ENCODE measurements around the gene BTBD1. TPM values are rescaled to one million over a fixed set of nuclear protein-coding genes. Genes with fewer than 3 reads are reported as not detected.

BTBD1 gene
- total RNA-seq, 2 donors from 2014 or later: 37.6 to 45.3 TPM

DNA sequence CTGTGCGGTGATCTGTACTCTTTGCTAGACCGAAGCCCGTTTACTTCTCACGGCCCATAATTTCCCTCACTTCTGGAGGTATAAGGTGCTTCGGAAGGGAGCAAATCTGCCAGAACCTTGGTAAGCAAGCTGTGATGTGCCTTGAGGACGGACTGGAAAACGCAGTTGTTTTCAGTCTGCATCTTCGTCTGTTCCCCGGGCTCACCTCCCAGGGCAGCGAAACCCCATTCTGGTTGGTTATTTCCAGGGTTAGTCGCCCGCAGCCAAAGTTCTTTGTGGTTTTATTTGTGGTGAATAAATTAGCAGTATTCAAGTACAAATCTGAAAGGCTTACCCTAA, 80.6 kb downstream of the BTBD1 start:
- H3K27ac Mint-ChIP-seq: peak overlapping the region; percentile 86
- DNase-seq (peak in 1 of 3 donors; percentile 19), ATAC-seq (peak; percentile 51)
- H3K4me3 Mint-ChIP-seq: peak overlapping the region; percentile 93
- H3K9me3 ChIP-seq (ENCODE audit: control insufficient read depth, low read length, poor library complexity, severe bottlenecking): no peaks in the 10 kb centered on the region
- peaks cover 16% of the 10 kb centered on the region for H3K4me1 Mint-ChIP-seq
- peaks cover 2% of the 10 kb centered on the region for H3K36me3 Mint-ChIP-seq (ENCODE audit: low read depth)
- no peaks in the 10 kb centered on the region for H3K27me3 Mint-ChIP-seq

- peak; percentile 93 for ATAC-seq
- H3K9me3 ChIP-seq (ENCODE audit: control insufficient read depth, low read length, poor library complexity, severe bottlenecking): no peaks in the 10 kb centered on the region
- H3K27me3 Mint-ChIP-seq: no peaks in the 10 kb centered on the region
- peak within 1 kb of the TSS; percentile 93 for H3K4me3 Mint-ChIP-seq
- peak within 1 kb of the TSS; percentile 86 for H3K27ac Mint-ChIP-seq
- peaks cover 2% of the 10 kb centered on the region for H3K36me3 Mint-ChIP-seq (ENCODE audit: low read depth)
- peaks cover 16% of the 10 kb centered on the region for H3K4me1 Mint-ChIP-seq
- peak; percentile 75 to 83 (median 82) for DNase-seq
These were observed 81.2 kb downstream of the BTBD1 start, which contains the start of gene RAMAC for GRCh38 chr15:82985688-82986441. Gene RAMAC (plus strand): TSS chr15:82986210. CDS start chr15:82989019, 2,809 bp downstream.

DNA sequence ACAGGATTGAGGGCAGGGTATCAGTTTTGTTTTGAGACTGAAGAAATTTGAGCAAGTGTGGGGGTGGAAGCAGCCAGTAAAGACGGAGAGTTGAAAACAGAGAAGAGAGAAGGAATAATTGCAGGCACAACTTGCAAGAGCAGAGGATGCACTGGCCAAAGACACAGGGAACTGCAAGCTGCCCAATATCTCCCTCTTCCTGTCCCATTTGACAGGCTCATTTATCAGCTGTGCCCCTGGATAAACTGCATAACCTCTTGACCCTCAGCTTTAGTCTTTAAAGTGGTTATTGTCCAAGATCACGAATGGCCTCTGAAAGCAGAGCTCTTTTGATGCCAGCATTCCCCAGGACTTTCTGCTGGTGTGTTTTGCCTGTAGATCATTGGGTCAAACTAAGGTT, 86.1 kb downstream of the BTBD1 start:
- H3K27me3 Mint-ChIP-seq: no peaks in the 10 kb centered on the region
- H3K36me3 Mint-ChIP-seq (ENCODE audit: low read depth): peaks cover 2% of the 10 kb centered on the region
- no peak overlapping the region for H3K27ac Mint-ChIP-seq
- DNase-seq (no peak), ATAC-seq (no peak)
- H3K4me1 Mint-ChIP-seq: peaks cover 12% of the 10 kb centered on the region
- H3K9me3 ChIP-seq (ENCODE audit: control insufficient read depth, low read length, poor library complexity, severe bottlenecking): no peaks in the 10 kb centered on the region
- H3K4me3 Mint-ChIP-seq: no peak overlapping the region

DNA sequence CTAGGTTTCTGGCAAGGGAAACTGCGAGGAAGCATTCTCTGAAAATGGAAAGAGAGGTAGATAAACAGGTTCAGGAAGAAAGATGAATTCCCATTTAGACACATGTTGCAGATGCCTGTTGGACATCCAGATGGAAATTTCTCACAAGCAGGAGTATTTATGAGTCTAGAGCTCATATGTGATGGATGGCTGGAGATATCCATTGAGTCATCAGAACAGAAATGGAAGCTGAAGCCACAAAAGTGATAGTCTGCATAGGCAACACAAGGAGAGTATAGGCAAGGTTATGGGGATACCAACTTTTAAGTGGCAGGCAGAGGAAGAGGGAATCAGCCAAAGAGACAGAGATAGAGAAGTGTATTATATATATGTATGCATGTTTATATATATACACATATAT, 87.3 kb downstream of the BTBD1 start:
- no peak for DNase-seq
- ATAC-seq: no peak
- Mint-ChIP-seq H3K4me3 (no peak overlapping the region), H3K4me1 (peaks cover 2% of the 10 kb centered on the region), H3K27me3 (no peaks in the 10 kb centered on the region), H3K27ac (no peak overlapping the region), H3K36me3 (ENCODE audit: low read depth) (no peaks in the 10 kb centered on the region)
- no peaks in the 10 kb centered on the region for H3K9me3 ChIP-seq (ENCODE audit: control insufficient read depth, low read length, poor library complexity, severe bottlenecking)

DNA sequence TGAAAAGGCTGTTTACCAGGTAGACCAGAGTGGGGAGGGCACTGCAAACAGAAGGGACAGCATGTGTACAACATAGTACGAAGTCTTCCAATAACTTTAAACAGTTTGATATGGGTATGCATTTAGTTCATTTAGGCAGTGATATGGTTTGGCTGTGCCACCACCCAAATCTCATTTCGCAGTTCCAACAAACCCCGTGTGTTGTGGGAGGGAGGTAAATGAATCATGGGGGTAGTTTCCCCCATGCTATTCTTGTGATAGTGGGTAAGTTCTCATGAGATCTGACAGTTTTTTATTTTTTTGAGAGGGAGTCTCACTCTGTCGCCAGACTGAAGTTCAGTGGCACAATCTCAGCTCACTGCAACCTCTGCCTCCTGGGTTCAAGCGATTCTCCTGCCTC, 88.6 kb downstream of the BTBD1 start:
- DNase-seq: no peak
- Mint-ChIP-seq H3K27ac (no peak overlapping the region), H3K36me3 (ENCODE audit: low read depth) (no peaks in the 10 kb centered on the region), H3K27me3 (no peaks in the 10 kb centered on the region), H3K4me1 (no peaks in the 10 kb centered on the region), H3K4me3 (no peak overlapping the region)
- H3K9me3 ChIP-seq (ENCODE audit: control insufficient read depth, low read length, poor library complexity, severe bottlenecking): no peaks in the 10 kb centered on the region
- ATAC-seq: no peak

DNA sequence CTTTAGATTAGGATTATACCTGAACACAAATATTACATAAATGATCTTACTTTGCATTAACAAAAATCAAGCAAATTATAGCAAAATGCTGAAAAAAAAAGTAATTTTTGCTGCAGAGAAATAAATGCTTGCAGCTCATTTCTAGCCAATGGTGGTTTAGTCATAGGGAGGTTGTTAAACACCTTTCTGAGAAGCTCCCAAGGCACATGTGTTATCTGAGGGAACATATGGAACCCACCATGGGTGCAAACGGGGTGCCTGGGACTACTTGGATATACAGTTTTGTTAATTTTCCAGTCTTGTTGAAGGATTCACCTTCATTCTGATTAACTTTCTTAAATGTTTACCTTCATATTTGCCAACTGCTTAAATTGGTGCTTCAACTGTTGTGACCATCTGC, 90.0 kb downstream of the BTBD1 start:
- no peak for ATAC-seq
- Mint-ChIP-seq H3K27me3 (no peaks in the 10 kb centered on the region), H3K27ac (no peak overlapping the region)

GRCh38 chr15:82972990-82973389, 94.1 kb downstream of the BTBD1 start:
- no peak for ATAC-seq
- Mint-ChIP-seq H3K4me3 (no peak overlapping the region), H3K27ac (no peak overlapping the region), H3K4me1 (peaks cover 3% of the 10 kb centered on the region), H3K36me3 (ENCODE audit: low read depth) (no peaks in the 10 kb centered on the region), H3K27me3 (no peaks in the 10 kb centered on the region)
- DNase-seq: no peak
- H3K9me3 ChIP-seq (ENCODE audit: control insufficient read depth, low read length, poor library complexity, severe bottlenecking): no peaks in the 10 kb centered on the region

More for the DNA sequence above, 90.0 kb downstream of the BTBD1 start:
- Mint-ChIP-seq H3K4me1 (no peaks in the 10 kb centered on the region), H3K4me3 (no peak overlapping the region), H3K36me3 (ENCODE audit: low read depth) (no peaks in the 10 kb centered on the region)
- H3K9me3 ChIP-seq (ENCODE audit: control insufficient read depth, low read length, poor library complexity, severe bottlenecking): no peaks in the 10 kb centered on the region
- no peak for DNase-seq

- no peak for ATAC-seq
- Mint-ChIP-seq H3K27ac (no peak overlapping the region), H3K27me3 (no peaks in the 10 kb centered on the region), H3K36me3 (ENCODE audit: low read depth) (no peaks in the 10 kb centered on the region), H3K4me1 (peaks cover 5% of the 10 kb centered on the region), H3K4me3 (no peak overlapping the region)
- H3K9me3 ChIP-seq (ENCODE audit: control insufficient read depth, low read length, poor library complexity, severe bottlenecking): no peaks in the 10 kb centered on the region
- DNase-seq: no peak
These were observed 95.7 kb downstream of the BTBD1 start for GRCh38 chr15:82971218-82971984.

DNA sequence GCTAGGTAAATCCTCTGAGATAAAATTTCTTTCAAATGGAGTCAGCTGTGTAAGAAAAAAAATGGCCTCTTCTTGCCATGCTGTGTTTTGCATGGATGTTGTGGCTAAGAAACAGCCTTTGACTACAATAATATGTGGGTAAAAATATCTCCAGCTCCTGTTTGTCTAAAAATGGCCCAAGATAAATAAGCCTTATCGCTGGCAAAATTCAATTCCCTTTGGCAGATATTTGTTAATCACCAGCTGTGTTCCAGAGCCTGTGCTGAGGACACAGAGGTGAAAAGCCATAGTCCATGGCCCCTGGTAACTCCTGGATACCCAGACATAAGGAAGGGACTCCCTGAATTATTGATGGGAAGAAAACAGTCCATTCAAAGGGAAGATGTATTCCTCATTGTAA, 96.4 kb downstream of the BTBD1 start:
- Mint-ChIP-seq H3K4me1 (peaks cover 5% of the 10 kb centered on the region), H3K4me3 (no peak overlapping the region), H3K27ac (no peak overlapping the region), H3K27me3 (no peaks in the 10 kb centered on the region), H3K36me3 (ENCODE audit: low read depth) (no peaks in the 10 kb centered on the region)
- no peak for DNase-seq
- no peaks in the 10 kb centered on the region for H3K9me3 ChIP-seq (ENCODE audit: control insufficient read depth, low read length, poor library complexity, severe bottlenecking)
- ATAC-seq: no peak

DNA sequence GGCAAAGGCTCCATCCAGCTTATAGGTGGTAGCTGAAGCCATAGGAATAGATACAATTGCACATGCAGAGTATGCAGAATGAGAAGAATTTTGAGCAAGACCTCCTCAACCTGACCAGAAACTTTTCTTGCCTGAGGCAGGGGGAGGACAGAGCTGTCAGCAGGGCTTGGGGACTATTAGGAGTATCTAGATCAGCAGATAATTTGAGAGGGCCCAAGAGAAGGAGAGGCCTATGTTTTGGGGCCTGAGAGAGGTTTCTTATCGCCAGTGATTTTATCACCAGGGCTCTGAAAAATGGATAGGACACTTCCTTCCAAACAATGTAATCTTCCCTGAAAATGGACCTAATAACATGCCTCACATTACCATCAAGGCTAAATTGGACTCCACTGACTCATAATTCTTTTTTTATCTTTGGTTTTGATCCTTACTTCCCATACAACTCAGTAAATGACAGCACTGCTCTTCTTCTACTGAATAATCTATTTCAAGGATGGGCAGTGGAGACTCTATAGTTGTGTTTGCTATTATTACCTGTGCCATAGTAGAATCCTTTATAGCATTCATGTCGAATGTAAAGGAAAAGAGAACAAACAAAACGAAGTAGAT, 96.9 kb downstream of the BTBD1 start:
- no peaks in the 10 kb centered on the region for H3K9me3 ChIP-seq (ENCODE audit: control insufficient read depth, low read length, poor library complexity, severe bottlenecking)
- no peaks in the 10 kb centered on the region for H3K27me3 Mint-ChIP-seq
- peaks cover 5% of the 10 kb centered on the region for H3K4me1 Mint-ChIP-seq
- ATAC-seq (no peak), DNase-seq (no peak)
- H3K27ac Mint-ChIP-seq: no peak overlapping the region
- H3K36me3 Mint-ChIP-seq (ENCODE audit: low read depth): no peaks in the 10 kb centered on the region
- H3K4me3 Mint-ChIP-seq: no peak overlapping the region

DNA sequence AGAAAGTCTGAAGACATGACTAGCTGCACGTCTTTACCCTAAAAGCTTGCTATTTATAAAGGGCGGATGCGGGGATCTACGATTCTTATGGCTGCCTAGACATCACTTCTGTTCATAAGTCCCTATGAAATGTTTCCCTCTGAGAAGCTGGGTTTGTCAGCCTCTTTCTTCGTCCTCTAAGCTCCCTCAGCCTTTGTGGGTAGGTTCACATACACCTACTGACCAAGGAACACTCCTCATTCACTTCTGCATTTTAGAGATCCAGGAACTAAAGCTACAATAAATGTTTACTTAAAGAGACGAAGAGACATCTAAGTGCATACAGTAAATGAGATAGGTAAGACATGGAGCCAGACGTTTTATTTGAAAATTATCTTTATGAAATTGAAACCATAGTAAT, 97.7 kb downstream of the BTBD1 start:
- no peak overlapping the region for H3K27ac Mint-ChIP-seq
- H3K27me3 Mint-ChIP-seq: no peaks in the 10 kb centered on the region
- H3K4me1 Mint-ChIP-seq: peaks cover 5% of the 10 kb centered on the region
- DNase-seq (no peak), ATAC-seq (no peak)
- H3K36me3 Mint-ChIP-seq (ENCODE audit: low read depth): no peaks in the 10 kb centered on the region
- H3K9me3 ChIP-seq (ENCODE audit: control insufficient read depth, low read length, poor library complexity, severe bottlenecking): no peaks in the 10 kb centered on the region
- no peak overlapping the region for H3K4me3 Mint-ChIP-seq

DNA sequence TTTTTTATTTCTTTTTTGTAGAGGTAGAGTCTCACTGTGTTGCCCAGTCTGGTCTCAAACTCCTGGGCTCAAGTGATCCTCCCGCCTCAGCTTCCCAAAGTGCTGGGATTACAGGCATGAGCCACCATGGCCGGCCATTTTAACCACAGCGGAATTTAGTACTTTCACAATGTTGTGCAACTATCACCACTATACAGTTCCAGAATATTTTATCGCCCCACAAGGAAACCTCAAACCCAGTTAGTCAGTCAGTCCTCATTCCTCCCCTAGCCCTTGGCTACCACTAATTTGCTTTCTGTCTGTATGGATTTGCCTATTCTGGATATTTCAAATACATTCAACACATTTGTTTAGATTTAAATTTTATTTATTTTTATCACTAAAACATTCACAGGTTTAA, 99.0 kb downstream of the BTBD1 start:
- Mint-ChIP-seq H3K4me1 (peaks cover 5% of the 10 kb centered on the region), H3K4me3 (no peak overlapping the region), H3K27me3 (no peaks in the 10 kb centered on the region), H3K27ac (no peak overlapping the region), H3K36me3 (ENCODE audit: low read depth) (no peaks in the 10 kb centered on the region)
- ATAC-seq: no peak
- no peak for DNase-seq
- no peaks in the 10 kb centered on the region for H3K9me3 ChIP-seq (ENCODE audit: control insufficient read depth, low read length, poor library complexity, severe bottlenecking)

DNA sequence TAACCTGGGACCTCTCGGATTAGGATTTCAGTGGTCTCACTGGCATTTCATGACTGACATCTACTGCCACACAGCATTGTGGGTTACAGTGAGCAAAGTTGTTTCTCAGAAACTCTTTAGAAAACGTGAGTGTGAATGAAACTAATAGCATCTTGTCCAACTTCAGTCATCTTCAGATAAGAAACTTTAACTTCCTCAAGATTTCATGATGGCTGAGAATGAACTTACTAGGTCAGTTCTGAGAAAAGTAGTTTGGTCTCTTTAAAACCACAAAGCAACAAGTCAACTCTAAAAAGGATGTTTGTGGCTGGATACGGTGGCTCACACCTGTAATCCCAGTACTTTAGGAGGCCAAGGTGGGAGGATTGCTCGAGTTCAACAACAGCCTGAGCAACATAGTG, 100.4 kb downstream of the BTBD1 start:
- H3K9me3 ChIP-seq (ENCODE audit: control insufficient read depth, low read length, poor library complexity, severe bottlenecking): no peaks in the 10 kb centered on the region
- H3K36me3 Mint-ChIP-seq (ENCODE audit: low read depth): no peaks in the 10 kb centered on the region
- ATAC-seq (no peak), DNase-seq (no peak)
- no peaks in the 10 kb centered on the region for H3K27me3 Mint-ChIP-seq
- no peak overlapping the region for H3K27ac Mint-ChIP-seq
- peaks cover 5% of the 10 kb centered on the region for H3K4me1 Mint-ChIP-seq
- no peak overlapping the region for H3K4me3 Mint-ChIP-seq

Data from T-helper 17 cell (primary cell).